ENCODE measurements around the gene HYLS1. TPM values are rescaled to one million over a fixed set of nuclear protein-coding genes. Genes with fewer than 3 reads are reported as not detected.
A peak's percentile ranks its signal among the peaks of the same experiment; 100 is the strongest.

Gene HYLS1
- total RNA-seq, 2 experiments from 2014 or later: 1.2 to 1.3 TPM

DNA sequence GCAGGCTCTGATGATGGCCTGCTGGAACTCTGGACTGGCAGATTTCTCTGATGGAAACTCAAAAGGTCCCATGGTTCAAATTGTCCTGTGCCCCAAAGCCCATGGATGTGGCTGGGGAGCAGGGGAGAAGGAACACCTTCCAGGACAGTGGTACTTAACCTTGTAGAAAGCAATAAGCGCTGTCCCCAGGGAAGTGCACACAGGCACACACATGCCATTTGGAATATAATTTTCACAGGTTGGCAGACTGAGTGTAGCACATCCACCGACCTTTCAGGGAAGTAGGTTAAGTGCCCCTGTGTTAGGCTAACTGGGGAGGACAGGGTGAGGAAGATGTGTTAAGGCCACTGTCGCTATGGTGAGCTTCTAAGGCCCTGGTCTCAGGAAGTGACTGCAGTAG, 34.7 kb downstream of the HYLS1 start:
- Histone ChIP-seq H3K4me3 (ENCODE audit: low read length) (no peak overlapping the region), H3K36me3 (ENCODE audit: insufficient read depth, low read length) (no peaks in the 10 kb centered on the region), H3K9me3 (ENCODE audit: control insufficient read depth in 1 of 2, insufficient read depth in 1 of 2, low read length in 2 of 2) (no peaks in the 10 kb centered on the region), H3K27me3 (ENCODE audit: control insufficient read depth in 1 of 2, insufficient read depth in 2 of 2, low read length in 2 of 2) (peaks cover 2 to 3% of the 10 kb centered on the region in 2 experiments), H3K4me1 (ENCODE audit: insufficient read depth, low read length) (no peaks in the 10 kb centered on the region), H3K27ac (ENCODE audit: low read depth in 1 of 2, low read length in 2 of 2) (no peak overlapping the region)
- ChIA-PET CTCF (no interaction called here), POLR2A (no interaction called here)
- DNase-seq: no peak
- intact Hi-C loops (cut with DNase I, micrococcal nuclease): loop anchor here in 1 of 2 experiments (2.0 to 5.0 kb wide), 2 partner anchors 559 to 1070 kb away; no protein-coding TSS in a partner anchor
- peaks cover 27% of the 10 kb centered on the region for H3K27me3 Mint-ChIP-seq
- H3K4me1 Mint-ChIP-seq (ENCODE audit: low read depth): no peaks in the 10 kb centered on the region
- TF ChIP-seq, protein P1, sequence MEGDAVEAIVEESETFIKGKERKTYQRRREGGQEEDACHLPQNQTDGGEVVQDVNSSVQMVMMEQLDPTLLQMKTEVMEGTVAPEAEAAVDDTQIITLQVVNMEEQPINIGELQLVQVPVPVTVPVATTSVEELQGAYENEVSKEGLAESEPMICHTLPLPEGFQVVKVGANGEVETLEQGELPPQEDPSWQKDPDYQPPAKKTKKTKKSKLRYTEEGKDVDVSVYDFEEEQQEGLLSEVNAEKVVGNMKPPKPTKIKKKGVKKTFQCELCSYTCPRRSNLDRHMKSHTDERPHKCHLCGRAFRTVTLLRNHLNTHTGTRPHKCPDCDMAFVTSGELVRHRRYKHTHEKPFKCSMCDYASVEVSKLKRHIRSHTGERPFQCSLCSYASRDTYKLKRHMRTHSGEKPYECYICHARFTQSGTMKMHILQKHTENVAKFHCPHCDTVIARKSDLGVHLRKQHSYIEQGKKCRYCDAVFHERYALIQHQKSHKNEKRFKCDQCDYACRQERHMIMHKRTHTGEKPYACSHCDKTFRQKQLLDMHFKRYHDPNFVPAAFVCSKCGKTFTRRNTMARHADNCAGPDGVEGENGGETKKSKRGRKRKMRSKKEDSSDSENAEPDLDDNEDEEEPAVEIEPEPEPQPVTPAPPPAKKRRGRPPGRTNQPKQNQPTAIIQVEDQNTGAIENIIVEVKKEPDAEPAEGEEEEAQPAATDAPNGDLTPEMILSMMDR (IDR thresholded peaks at IDR 0.05): no peak
- H3K36me3 Mint-ChIP-seq (ENCODE audit: low read depth): no peaks in the 10 kb centered on the region
- H3K4me3 Mint-ChIP-seq: no peak overlapping the region
- H3K27ac Mint-ChIP-seq: no peak overlapping the region
- no peak for ATAC-seq (ENCODE audit: poor library complexity)
- no peaks in the 10 kb centered on the region for H3K9me3 Mint-ChIP-seq

DNA sequence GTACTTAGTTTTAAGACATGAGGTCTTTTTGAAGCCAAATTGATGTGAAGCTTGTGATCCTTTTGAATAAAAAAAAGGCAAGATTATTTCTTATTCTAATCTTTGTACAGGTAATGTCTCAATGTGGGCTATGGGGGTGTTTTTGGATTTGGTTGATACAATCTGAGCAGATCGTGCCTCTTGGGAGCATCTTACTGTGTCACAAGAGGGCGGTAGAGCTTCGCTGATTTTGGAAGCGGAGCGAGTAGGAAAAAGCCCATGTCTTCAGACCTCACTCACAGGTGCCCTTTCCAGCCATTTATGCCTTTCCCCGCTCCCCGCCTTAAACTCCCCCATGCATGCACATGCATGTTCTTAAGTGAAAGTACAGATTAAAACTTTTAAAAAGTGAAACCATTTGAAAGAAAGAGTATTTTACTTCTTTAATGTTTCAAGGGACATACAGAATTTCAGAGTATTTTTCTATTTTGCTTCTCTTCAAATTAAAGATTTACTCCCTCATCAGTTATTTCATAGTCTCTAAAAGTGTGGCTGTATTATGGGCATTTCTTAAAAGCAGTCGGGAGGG, 35.6 kb downstream of the HYLS1 start:
- Histone ChIP-seq H3K27me3 (ENCODE audit: control insufficient read depth in 1 of 2, insufficient read depth in 2 of 2, low read length in 2 of 2) (peaks cover 2 to 3% of the 10 kb centered on the region in 2 experiments), H3K36me3 (ENCODE audit: insufficient read depth, low read length) (no peaks in the 10 kb centered on the region), H3K4me3 (ENCODE audit: low read length) (no peak overlapping the region), H3K27ac (ENCODE audit: low read depth in 1 of 2, low read length in 2 of 2) (no peak overlapping the region), H3K4me1 (ENCODE audit: insufficient read depth, low read length) (no peaks in the 10 kb centered on the region), H3K9me3 (ENCODE audit: control insufficient read depth in 1 of 2, insufficient read depth in 1 of 2, low read length in 2 of 2) (no peaks in the 10 kb centered on the region)
- peak; percentile 29 to 78 (median 42) for DNase-seq
- Mint-ChIP-seq H3K27me3 (peaks cover 22% of the 10 kb centered on the region), H3K36me3 (ENCODE audit: low read depth) (no peaks in the 10 kb centered on the region), H3K9me3 (no peaks in the 10 kb centered on the region), H3K27ac (no peak overlapping the region), H3K4me1 (ENCODE audit: low read depth) (no peaks in the 10 kb centered on the region), H3K4me3 (no peak overlapping the region)
- intact Hi-C loops (cut with DNase I, micrococcal nuclease): loop anchor here (1.0 to 5.0 kb wide), 3 partner anchors 271 to 1069 kb away; no protein-coding TSS in a partner anchor
- peak; percentile 61 for ATAC-seq (ENCODE audit: poor library complexity)
- ChIA-PET POLR2A (no interaction called here), CTCF (interaction anchor here (1.2 to 1.4 kb wide), 2 partner anchors 25 to 271 kb away, joined by 3 to 10 read pairs; no protein-coding TSS in a partner anchor)
- TF ChIP-seq, protein P1 (IDR thresholded peaks at IDR 0.05): peak; percentile 79

DNA sequence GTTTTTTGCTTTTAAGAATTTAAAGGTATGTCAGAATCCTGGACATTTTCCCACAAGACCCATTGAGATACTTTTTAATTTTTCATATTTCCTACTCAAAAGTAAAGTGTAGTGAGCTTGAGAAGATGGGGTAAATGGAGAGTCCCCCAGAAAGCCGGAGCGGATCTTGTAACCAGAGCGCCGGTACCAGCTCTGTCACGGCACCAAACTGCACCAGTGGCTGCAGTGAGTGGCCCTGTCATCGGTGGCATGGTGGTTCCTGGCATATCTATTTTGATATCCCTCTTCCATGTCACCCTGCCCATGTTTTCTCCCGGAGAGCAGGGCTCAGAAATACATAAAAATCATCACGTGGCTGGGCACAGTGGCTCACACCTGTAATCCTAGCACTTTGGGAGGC, 36.2 kb downstream of the HYLS1 start:
- intact Hi-C loops (cut with DNase I, micrococcal nuclease): loop anchor here (1.0 to 5.0 kb wide), 3 partner anchors 271 to 1069 kb away; no protein-coding TSS in a partner anchor
- Histone ChIP-seq H3K27me3 (ENCODE audit: control insufficient read depth in 1 of 2, insufficient read depth in 2 of 2, low read length in 2 of 2) (peaks cover 2 to 3% of the 10 kb centered on the region in 2 experiments), H3K4me1 (ENCODE audit: insufficient read depth, low read length) (no peaks in the 10 kb centered on the region), H3K9me3 (ENCODE audit: control insufficient read depth in 1 of 2, insufficient read depth in 1 of 2, low read length in 2 of 2) (no peaks in the 10 kb centered on the region), H3K4me3 (ENCODE audit: low read length) (no peak overlapping the region), H3K36me3 (ENCODE audit: insufficient read depth, low read length) (no peaks in the 10 kb centered on the region), H3K27ac (ENCODE audit: low read depth in 1 of 2, low read length in 2 of 2) (no peak overlapping the region)
- peaks cover 18% of the 10 kb centered on the region for H3K27me3 Mint-ChIP-seq
- H3K4me1 Mint-ChIP-seq (ENCODE audit: low read depth): no peaks in the 10 kb centered on the region
- H3K27ac Mint-ChIP-seq: no peak overlapping the region
- no peak for DNase-seq
- ChIA-PET POLR2A (no interaction called here), CTCF (interaction anchor here (1.2 to 1.4 kb wide), 2 partner anchors 26 to 270 kb away, joined by 3 to 10 read pairs; no protein-coding TSS in a partner anchor)
- H3K36me3 Mint-ChIP-seq (ENCODE audit: low read depth): no peaks in the 10 kb centered on the region
- no peak for ATAC-seq (ENCODE audit: poor library complexity)
- H3K4me3 Mint-ChIP-seq: no peak overlapping the region
- no peaks in the 10 kb centered on the region for H3K9me3 Mint-ChIP-seq
- TF ChIP-seq, protein P1 (IDR thresholded peaks at IDR 0.05): no peak

All from CD4-positive, alpha-beta T cell (primary cell).